HEK293 (cell line): ENCODE measurements around the gene CYS1.

Experiments
- GFI1B ChIP-seq: fragments of 450-650 bp; formaldehyde crosslinking; IDR thresholded peaks from 2 replicates; pipeline ENCODE4 v1.5.1; 2016; ENCODE audit warnings: missing biosample characterization, missing genetic modification characterization
- HOXC10 ChIP-seq: sonication (generic); formaldehyde crosslinking; IDR thresholded peaks from 2 replicates; pipeline ENCODE4 v1.8.1; 2023; ENCODE audit warnings: mild to moderate bottlenecking, missing genetic modification reagents
- HOXD13 ChIP-seq: sonication (generic); formaldehyde crosslinking; IDR thresholded peaks from 2 replicates; pipeline ENCODE4 v1.8.0; 2022; ENCODE audit warnings: missing genetic modification reagents, borderline replicate concordance
- RBAK ChIP-seq: fragments of 450-650 bp; formaldehyde crosslinking; IDR thresholded peaks from 2 replicates; pipeline ENCODE4 v1.5.1; 2016; ENCODE audit warnings: missing biosample characterization, missing genetic modification characterization
- ZBTB21 ChIP-seq: fragments of 450-650 bp; formaldehyde crosslinking; IDR thresholded peaks from 2 replicates; pipeline ENCODE4 v1.5.1; 2017; ENCODE audit warnings: missing biosample characterization, missing genetic modification characterization
- ZBTB48 ChIP-seq: fragments of 450-650 bp; formaldehyde crosslinking; IDR thresholded peaks from 2 replicates; pipeline ENCODE4 v1.5.1; 2016; ENCODE audit warnings: missing biosample characterization, missing genetic modification characterization
- ZNF121 ChIP-seq: fragments of 450-650 bp; formaldehyde crosslinking; IDR thresholded peaks from 2 replicates; pipeline ENCODE4 v1.5.1; 2016; ENCODE audit warnings: missing biosample characterization, missing genetic modification characterization
- ZNF133 ChIP-seq: fragments of 450-650 bp; formaldehyde crosslinking; IDR thresholded peaks from 2 replicates; pipeline ENCODE4 v1.5.1; 2016; ENCODE audit warnings: missing biosample characterization, missing genetic modification characterization
- ZNF175 ChIP-seq: fragments of 450-650 bp; formaldehyde crosslinking; IDR thresholded peaks from 2 replicates; pipeline ENCODE4 v1.5.1; 2016; ENCODE audit warnings: missing biosample characterization, missing genetic modification characterization
- ZNF23 ChIP-seq: fragments of 450-650 bp; formaldehyde crosslinking; IDR thresholded peaks from 2 replicates; pipeline ENCODE4 v1.5.1; 2016; ENCODE audit warnings: missing biosample characterization, missing genetic modification characterization, borderline replicate concordance
- ZNF292 ChIP-seq: fragments of 450-650 bp; formaldehyde crosslinking; IDR thresholded peaks from 2 replicates; pipeline ENCODE4 v1.5.1; 2016; ENCODE audit warnings: low read depth, missing biosample characterization, missing genetic modification characterization, borderline replicate concordance
- ZNF350 ChIP-seq: fragments of 450-650 bp; formaldehyde crosslinking; IDR thresholded peaks from 2 replicates; pipeline ENCODE4 v1.5.0; 2017; ENCODE audit warnings: missing biosample characterization, mild to moderate bottlenecking, missing genetic modification characterization
- ZNF37A ChIP-seq: fragments of 450-650 bp; IDR thresholded peaks from 2 replicates; pipeline ENCODE4 v1.5.1; 2018; ENCODE audit warnings: missing biosample characterization, missing genetic modification characterization
- ZNF473 ChIP-seq: fragments of 450-650 bp; formaldehyde crosslinking; IDR thresholded peaks from 2 replicates; pipeline ENCODE4 v1.5.1; 2017; ENCODE audit warnings: missing biosample characterization, missing genetic modification characterization
- ZNF510 ChIP-seq: fragments of 450-650 bp; formaldehyde crosslinking; IDR thresholded peaks from 2 replicates; pipeline ENCODE4 v1.5.1; 2018; ENCODE audit warnings: mild to moderate bottlenecking, missing genetic modification characterization, missing biosample characterization; ENCODE audit not compliant: insufficient replicate concordance
- ZNF571 ChIP-seq: fragments of 450-650 bp; formaldehyde crosslinking; IDR thresholded peaks from 2 replicates; pipeline ENCODE4 v1.5.0; 2017; ENCODE audit warnings: missing biosample characterization, missing genetic modification characterization
- ZNF600 ChIP-seq: fragments of 450-650 bp; formaldehyde crosslinking; IDR thresholded peaks from 2 replicates; pipeline ENCODE4 v1.5.1; 2016; ENCODE audit warnings: missing biosample characterization, missing genetic modification characterization
- ZNF621 ChIP-seq: fragments of 450-650 bp; formaldehyde crosslinking; IDR thresholded peaks from 2 replicates; pipeline ENCODE4 v1.5.1; 2017; ENCODE audit warnings: missing biosample characterization, missing genetic modification characterization
- ZNF677 ChIP-seq: fragments of 450-650 bp; IDR thresholded peaks from 2 replicates; pipeline ENCODE4 v1.5.0; 2018; ENCODE audit warnings: missing biosample characterization, mild to moderate bottlenecking, missing genetic modification characterization, moderate library complexity
- ZNF777 ChIP-seq: fragments of 450-650 bp; formaldehyde crosslinking; IDR thresholded peaks from 2 replicates; pipeline ENCODE4 v1.5.1; 2017; ENCODE audit warnings: missing biosample characterization, missing genetic modification characterization, borderline replicate concordance
- ZXDB ChIP-seq: fragments of 450-650 bp; formaldehyde crosslinking; IDR thresholded peaks from 2 replicates; pipeline ENCODE4 v1.5.1; 2016; ENCODE audit warnings: missing biosample characterization, missing genetic modification characterization
- TF ChIP-seq, protein P1 (sequence below): fragments of 450-650 bp; formaldehyde crosslinking; IDR thresholded peaks from 2 replicates; pipeline ENCODE4 v1.5.1; 2017; ENCODE audit warnings: missing biosample characterization, missing genetic modification characterization
- TF ChIP-seq, protein P2 (sequence below): fragments of 450-650 bp; formaldehyde crosslinking; optimal IDR thresholded peaks from 2 replicates; pipeline ENCODE3; 2016; ENCODE audit warnings: missing biosample characterization, mild to moderate bottlenecking, missing genetic modification characterization
- TF ChIP-seq, protein P3 (sequence below): fragments of 450-650 bp; formaldehyde crosslinking; IDR thresholded peaks from 2 replicates; pipeline ENCODE4 v1.5.1; 2016; ENCODE audit warnings: missing biosample characterization, missing genetic modification characterization, low read depth
- TF ChIP-seq, protein P4 (sequence below): fragments of 450-650 bp; formaldehyde crosslinking; IDR thresholded peaks from 2 replicates; pipeline ENCODE4 v1.5.1; 2016; ENCODE audit warnings: missing biosample characterization, missing genetic modification characterization
- TF ChIP-seq, protein P5 (sequence below): fragments of 450-650 bp; formaldehyde crosslinking; conservative IDR thresholded peaks from 2 replicates; pipeline ENCODE4 v1.5.1; 2016; ENCODE audit warnings: low read depth, missing biosample characterization, missing genetic modification characterization
- TF ChIP-seq, protein P6 (sequence below): fragments of 450-650 bp; formaldehyde crosslinking; conservative IDR thresholded peaks from 2 replicates; pipeline ENCODE4 v1.5.1; 2016; ENCODE audit warnings: low read depth, missing biosample characterization, missing genetic modification characterization

Gene CYS1

DNA sequence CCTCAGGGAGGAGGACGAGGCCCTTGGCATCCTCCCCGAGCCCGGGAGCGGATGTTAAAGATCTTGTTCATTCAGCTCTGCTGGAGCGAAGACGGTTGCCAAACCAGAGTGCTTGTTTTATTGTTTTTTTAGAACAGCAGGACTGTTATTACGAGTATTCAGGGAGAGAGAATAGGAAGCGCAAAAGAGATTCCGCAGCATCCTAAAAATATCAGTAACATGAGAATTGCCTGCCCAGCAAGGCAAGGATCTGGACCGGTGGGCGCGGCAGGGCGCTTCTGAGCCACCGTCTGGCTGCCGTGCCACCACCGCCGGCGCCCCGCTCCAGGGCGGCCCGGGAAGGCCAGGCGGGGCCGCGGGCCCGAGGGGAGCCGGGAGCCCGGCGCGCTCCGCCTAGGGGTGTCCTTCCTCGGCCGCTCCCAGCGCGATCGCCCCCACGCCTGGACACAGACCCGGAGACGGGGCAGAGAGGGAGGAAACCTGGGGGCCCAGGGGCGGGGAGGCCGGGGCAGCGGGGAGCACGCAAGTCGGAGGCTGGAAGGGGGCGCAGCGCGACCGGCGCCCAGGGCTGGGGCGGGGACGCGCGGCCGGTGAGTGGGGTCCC, 843 bp downstream of the CYS1 start (continued):
- TF ChIP-seq ZNF777 (no peak), ZBTB21 (no peak), RBAK (no peak), ZNF600 (tag by site-specific recombination) (peak; percentile 79), ZNF133 (tag by site-specific recombination) (no peak), ZNF510 (tag by site-specific recombination) (no peak), ZNF37A (tag by site-specific recombination) (no peak), ZNF175 (tag by site-specific recombination) (no peak), ZNF350 (no peak), ZNF621 (tag by site-specific recombination) (no peak), ZNF571 (tag by site-specific recombination) (no peak), ZNF677 (tag by site-specific recombination) (no peak), ZBTB48 (no peak; the same call in 1 of the 2 replicates), HOXC10 (CRISPR knock-in tag) (no peak), ZNF23 (tag by site-specific recombination) (no peak), ZXDB (tag by site-specific recombination) (no peak), HOXD13 (CRISPR knock-in tag) (no peak), ZNF473 (tag by site-specific recombination) (no peak), GFI1B (tag by site-specific recombination) (no peak), ZNF292 (tag by site-specific recombination) (no peak), ZNF121 (tag by site-specific recombination) (no peak)
- TF ChIP-seq, protein P1, sequence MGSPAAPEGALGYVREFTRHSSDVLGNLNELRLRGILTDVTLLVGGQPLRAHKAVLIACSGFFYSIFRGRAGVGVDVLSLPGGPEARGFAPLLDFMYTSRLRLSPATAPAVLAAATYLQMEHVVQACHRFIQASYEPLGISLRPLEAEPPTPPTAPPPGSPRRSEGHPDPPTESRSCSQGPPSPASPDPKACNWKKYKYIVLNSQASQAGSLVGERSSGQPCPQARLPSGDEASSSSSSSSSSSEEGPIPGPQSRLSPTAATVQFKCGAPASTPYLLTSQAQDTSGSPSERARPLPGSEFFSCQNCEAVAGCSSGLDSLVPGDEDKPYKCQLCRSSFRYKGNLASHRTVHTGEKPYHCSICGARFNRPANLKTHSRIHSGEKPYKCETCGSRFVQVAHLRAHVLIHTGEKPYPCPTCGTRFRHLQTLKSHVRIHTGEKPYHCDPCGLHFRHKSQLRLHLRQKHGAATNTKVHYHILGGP (tag by site-specific recombination), result no peak
- TF ChIP-seq, protein P2, sequence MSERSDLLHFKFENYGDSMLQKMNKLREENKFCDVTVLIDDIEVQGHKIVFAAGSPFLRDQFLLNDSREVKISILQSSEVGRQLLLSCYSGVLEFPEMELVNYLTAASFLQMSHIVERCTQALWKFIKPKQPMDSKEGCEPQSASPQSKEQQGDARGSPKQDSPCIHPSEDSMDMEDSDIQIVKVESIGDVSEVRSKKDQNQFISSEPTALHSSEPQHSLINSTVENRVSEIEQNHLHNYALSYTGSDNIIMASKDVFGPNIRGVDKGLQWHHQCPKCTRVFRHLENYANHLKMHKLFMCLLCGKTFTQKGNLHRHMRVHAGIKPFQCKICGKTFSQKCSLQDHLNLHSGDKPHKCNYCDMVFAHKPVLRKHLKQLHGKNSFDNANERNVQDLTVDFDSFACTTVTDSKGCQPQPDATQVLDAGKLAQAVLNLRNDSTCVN (tag by site-specific recombination), result peak; percentile 51
- TF ChIP-seq, protein P3, sequence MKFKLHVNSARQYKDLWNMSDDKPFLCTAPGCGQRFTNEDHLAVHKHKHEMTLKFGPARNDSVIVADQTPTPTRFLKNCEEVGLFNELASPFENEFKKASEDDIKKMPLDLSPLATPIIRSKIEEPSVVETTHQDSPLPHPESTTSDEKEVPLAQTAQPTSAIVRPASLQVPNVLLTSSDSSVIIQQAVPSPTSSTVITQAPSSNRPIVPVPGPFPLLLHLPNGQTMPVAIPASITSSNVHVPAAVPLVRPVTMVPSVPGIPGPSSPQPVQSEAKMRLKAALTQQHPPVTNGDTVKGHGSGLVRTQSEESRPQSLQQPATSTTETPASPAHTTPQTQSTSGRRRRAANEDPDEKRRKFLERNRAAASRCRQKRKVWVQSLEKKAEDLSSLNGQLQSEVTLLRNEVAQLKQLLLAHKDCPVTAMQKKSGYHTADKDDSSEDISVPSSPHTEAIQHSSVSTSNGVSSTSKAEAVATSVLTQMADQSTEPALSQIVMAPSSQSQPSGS, result no peak
- TF ChIP-seq, protein P4, sequence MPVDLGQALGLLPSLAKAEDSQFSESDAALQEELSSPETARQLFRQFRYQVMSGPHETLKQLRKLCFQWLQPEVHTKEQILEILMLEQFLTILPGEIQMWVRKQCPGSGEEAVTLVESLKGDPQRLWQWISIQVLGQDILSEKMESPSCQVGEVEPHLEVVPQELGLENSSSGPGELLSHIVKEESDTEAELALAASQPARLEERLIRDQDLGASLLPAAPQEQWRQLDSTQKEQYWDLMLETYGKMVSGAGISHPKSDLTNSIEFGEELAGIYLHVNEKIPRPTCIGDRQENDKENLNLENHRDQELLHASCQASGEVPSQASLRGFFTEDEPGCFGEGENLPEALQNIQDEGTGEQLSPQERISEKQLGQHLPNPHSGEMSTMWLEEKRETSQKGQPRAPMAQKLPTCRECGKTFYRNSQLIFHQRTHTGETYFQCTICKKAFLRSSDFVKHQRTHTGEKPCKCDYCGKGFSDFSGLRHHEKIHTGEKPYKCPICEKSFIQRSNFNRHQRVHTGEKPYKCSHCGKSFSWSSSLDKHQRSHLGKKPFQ (tag by site-specific recombination), result no peak
- TF ChIP-seq, protein P5, sequence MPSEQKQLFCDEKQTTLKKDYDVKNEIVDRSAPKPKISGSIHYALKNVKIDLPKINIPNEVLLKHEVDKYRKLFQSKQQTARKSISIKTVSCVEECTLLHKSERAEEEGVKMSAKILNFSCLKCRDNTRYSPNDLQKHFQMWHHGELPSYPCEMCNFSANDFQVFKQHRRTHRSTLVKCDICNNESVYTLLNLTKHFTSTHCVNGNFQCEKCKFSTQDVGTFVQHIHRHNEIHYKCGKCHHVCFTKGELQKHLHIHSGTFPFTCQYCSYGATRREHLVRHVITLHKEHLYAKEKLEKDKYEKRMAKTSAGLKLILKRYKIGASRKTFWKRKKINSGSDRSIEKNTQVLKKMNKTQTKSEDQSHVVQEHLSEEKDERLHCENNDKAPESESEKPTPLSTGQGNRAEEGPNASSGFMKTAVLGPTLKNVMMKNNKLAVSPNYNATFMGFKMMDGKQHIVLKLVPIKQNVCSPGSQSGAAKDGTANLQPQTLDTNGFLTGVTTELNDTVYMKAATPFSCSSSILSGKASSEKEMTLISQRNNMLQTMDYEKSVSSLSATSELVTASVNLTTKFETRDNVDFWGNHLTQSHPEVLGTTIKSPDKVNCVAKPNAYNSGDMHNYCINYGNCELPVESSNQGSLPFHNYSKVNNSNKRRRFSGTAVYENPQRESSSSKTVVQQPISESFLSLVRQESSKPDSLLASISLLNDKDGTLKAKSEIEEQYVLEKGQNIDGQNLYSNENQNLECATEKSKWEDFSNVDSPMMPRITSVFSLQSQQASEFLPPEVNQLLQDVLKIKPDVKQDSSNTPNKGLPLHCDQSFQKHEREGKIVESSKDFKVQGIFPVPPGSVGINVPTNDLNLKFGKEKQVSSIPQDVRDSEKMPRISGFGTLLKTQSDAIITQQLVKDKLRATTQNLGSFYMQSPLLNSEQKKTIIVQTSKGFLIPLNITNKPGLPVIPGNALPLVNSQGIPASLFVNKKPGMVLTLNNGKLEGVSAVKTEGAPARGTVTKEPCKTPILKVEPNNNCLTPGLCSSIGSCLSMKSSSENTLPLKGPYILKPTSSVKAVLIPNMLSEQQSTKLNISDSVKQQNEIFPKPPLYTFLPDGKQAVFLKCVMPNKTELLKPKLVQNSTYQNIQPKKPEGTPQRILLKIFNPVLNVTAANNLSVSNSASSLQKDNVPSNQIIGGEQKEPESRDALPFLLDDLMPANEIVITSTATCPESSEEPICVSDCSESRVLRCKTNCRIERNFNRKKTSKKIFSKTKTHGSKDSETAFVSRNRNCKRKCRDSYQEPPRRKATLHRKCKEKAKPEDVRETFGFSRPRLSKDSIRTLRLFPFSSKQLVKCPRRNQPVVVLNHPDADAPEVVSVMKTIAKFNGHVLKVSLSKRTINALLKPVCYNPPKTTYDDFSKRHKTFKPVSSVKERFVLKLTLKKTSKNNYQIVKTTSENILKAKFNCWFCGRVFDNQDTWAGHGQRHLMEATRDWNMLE, result no peak
- TF ChIP-seq, protein P6, sequence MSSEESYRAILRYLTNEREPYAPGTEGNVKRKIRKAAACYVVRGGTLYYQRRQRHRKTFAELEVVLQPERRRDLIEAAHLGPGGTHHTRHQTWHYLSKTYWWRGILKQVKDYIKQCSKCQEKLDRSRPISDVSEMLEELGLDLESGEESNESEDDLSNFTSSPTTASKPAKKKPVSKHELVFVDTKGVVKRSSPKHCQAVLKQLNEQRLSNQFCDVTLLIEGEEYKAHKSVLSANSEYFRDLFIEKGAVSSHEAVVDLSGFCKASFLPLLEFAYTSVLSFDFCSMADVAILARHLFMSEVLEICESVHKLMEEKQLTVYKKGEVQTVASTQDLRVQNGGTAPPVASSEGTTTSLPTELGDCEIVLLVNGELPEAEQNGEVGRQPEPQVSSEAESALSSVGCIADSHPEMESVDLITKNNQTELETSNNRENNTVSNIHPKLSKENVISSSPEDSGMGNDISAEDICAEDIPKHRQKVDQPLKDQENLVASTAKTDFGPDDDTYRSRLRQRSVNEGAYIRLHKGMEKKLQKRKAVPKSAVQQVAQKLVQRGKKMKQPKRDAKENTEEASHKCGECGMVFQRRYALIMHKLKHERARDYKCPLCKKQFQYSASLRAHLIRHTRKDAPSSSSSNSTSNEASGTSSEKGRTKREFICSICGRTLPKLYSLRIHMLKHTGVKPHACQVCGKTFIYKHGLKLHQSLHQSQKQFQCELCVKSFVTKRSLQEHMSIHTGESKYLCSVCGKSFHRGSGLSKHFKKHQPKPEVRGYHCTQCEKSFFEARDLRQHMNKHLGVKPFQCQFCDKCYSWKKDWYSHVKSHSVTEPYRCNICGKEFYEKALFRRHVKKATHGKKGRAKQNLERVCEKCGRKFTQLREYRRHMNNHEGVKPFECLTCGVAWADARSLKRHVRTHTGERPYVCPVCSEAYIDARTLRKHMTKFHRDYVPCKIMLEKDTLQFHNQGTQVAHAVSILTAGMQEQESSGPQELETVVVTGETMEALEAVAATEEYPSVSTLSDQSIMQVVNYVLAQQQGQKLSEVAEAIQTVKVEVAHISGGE, result no peak
